Activated CD8-positive, alpha-beta memory T cell treated with anti-CD3 and anti-CD28 coated beads, Interleukin-2, amount 50 U/mL, for 1 hour (primary cell): ENCODE results near the gene MYOG.

ENCODE experiments used
- DNase-seq: peaks from one replicate; pipeline ENCODE4 v3.0.0-alpha.2; 2020; ENCODE audit errors: extremely low read depth

MYOG gene

GRCh38 chr1:203072002-203072602 lies 13.7 kb downstream of the MYOG start:
- no peak for DNase-seq

GRCh38 chr1:203069030-203069747 lies 16.6 kb downstream of the MYOG start:
- no peak for DNase-seq

- DNase-seq = no peak
Observed at GRCh38 chr1:203066965-203067364, 18.8 kb downstream of the MYOG start.

- DNase-seq = no peak
Observed at GRCh38 chr1:203065986-203066385, 19.8 kb downstream of the MYOG start.

- DNase-seq = no peak
Observed at GRCh38 chr1:203065191-203065590, 20.6 kb downstream of the MYOG start.

- no peak for DNase-seq
Observed at GRCh38 chr1:203063287-203063686, 22.5 kb downstream of the MYOG start.

GRCh38 chr1:203060115-203060514 lies 25.7 kb downstream of the MYOG start:
- no peak for DNase-seq

GRCh38 chr1:203059485-203059884 lies 26.3 kb downstream of the MYOG start:
- DNase-seq = no peak

- no peak for DNase-seq
Observed at GRCh38 chr1:203058676-203058935, 27.2 kb downstream of the MYOG start.

- DNase-seq = no peak
Observed at GRCh38 chr1:203057911-203058675, 27.7 kb downstream of the MYOG start.

GRCh38 chr1:203056516-203056915 lies 29.3 kb downstream of the MYOG start:
- no peak for DNase-seq

- DNase-seq = no peak
Observed at GRCh38 chr1:203056012-203056411, 29.8 kb downstream of the MYOG start.

- no peak for DNase-seq
Observed at GRCh38 chr1:203055161-203055799, 30.5 kb downstream of the MYOG start.

- no peak for DNase-seq
Observed at GRCh38 chr1:203054642-203055041, 31.2 kb downstream of the MYOG start.

GRCh38 chr1:203054184-203054583 lies 31.6 kb downstream of the MYOG start:
- DNase-seq = no peak

- DNase-seq = no peak
Observed at GRCh38 chr1:203052601-203053000, 33.2 kb downstream of the MYOG start.

- no peak for DNase-seq
Observed at GRCh38 chr1:203051841-203052324, 33.9 kb downstream of the MYOG start.

GRCh38 chr1:203050826-203051225 lies 35.0 kb downstream of the MYOG start:
- no peak for DNase-seq

- DNase-seq = no peak
Observed at GRCh38 chr1:203049576-203050180, 36.1 kb downstream of the MYOG start.

GRCh38 chr1:203049077-203049476 lies 36.7 kb downstream of the MYOG start:
- no peak for DNase-seq

- no peak for DNase-seq
Observed at GRCh38 chr1:203048555-203049051, 37.2 kb downstream of the MYOG start.

GRCh38 chr1:203048086-203048485 lies 37.7 kb downstream of the MYOG start:
- DNase-seq = no peak
